Esophagus muscularis mucosa (tissue), 4 donors: ENCODE results near the gene SLC18B1. TPM values are rescaled to one million over a fixed set of nuclear protein-coding genes. Genes with fewer than 3 reads are reported as not detected.

Experiments used
- DNase-seq: peaks from one replicate; pipeline ENCODE4 v3.0.0-alpha.2; 2017; ENCODE audit errors: extremely low spot score
- H3K27ac ChIP-seq, 4 donors: fragments of 200-600 bp; sonication (generic); replicated peaks in 1 of 4; 1 replicate in 3 of 4; 2 replicates in 1 of 4; pipeline ENCODE4 v1.5.1; 2016 to 2019; ENCODE audit warnings: mild to moderate bottlenecking in 1 of 4
- H3K27me3 ChIP-seq, 4 donors: fragments of 200-600 bp; sonication (generic); one replicate each; pipeline versions ENCODE4 v1.5.1 to v1.6.0; 2016 to 2019
- H3K36me3 ChIP-seq, 4 donors: fragments of 200-600 bp; sonication (generic); one replicate each; pipeline ENCODE4 v1.5.1; 2016 to 2019
- H3K4me1 ChIP-seq, 4 donors: fragments of 200-600 bp; sonication (generic); one replicate each; pipeline ENCODE4 v1.5.1; 2016 to 2019
- H3K4me3 ChIP-seq, 4 donors: fragments of 200-600 bp; sonication (generic); 1 replicate in 2 of 4; 2 replicates in 2 of 4; pipeline ENCODE4 v1.5.1; 2016 to 2019; ENCODE audit warnings: mild to moderate bottlenecking in 4 of 4, moderate library complexity in 1 of 4
- H3K9me3 ChIP-seq, 4 donors: fragments of 200-600 bp; sonication (generic); 1 replicate in 3 of 4; 2 replicates in 1 of 4; pipeline ENCODE4 v1.5.1; 2016 to 2019
- EP300 ChIP-seq: sonication (generic); formaldehyde crosslinking; IDR thresholded peaks from one replicate; pipeline ENCODE4 v1.6.1; 2017; ENCODE audit warnings: antibody characterized with exemption
- POLR2A ChIP-seq: fragments of 450-650 bp; IDR thresholded peaks from one replicate; pipeline ENCODE4 v1.6.1; 2017; ENCODE audit warnings: antibody characterized with exemption, moderate library complexity, mild to moderate bottlenecking, low read depth
- POLR2AphosphoS5 ChIP-seq, 2 donors: sonication (generic); formaldehyde crosslinking; IDR thresholded peaks; one replicate each; pipeline ENCODE4 v1.6.1; 2017; ENCODE audit warnings: antibody characterized with exemption in 2 of 2
- WGBS: methylation state at CpG from one replicate; pipeline ENCODE4 v1.1.5; 2018; 5-methylcytosine and 5-hydroxymethylcytosine counted together
- intact Hi-C: fragments of 100-400 bp; cut with DNase I; formaldehyde crosslinking; loops from one replicate; pipeline ENCODE4 v1.15.1; 2023
- total RNA-seq, 4 donors: library from RNA; depleted of rRNA; stranded (reverse); fragments of >200 nt; gene quantifications; one replicate each; pipeline versions ENCODE4 v1.1.0 to v1.2.1, GENCODE V29; 2016
- TF ChIP-seq, protein P1 (sequence below), 3 experiments: fragments of 200-600 bp in 2 of 3; fragments of 450-650 bp in 1 of 3; sonication (generic) in 2 of 3; IDR thresholded peaks; one replicate each; pipeline ENCODE4 v1.5.1; 2017 to 2019; ENCODE audit warnings: antibody characterized with exemption in 3 of 3, mild to moderate bottlenecking in 2 of 3, moderate library complexity in 1 of 3

Gene SLC18B1
- total RNA-seq, 4 donors from 2014 or later: 4.8 to 6.2 (median 5.7) TPM

DNA sequence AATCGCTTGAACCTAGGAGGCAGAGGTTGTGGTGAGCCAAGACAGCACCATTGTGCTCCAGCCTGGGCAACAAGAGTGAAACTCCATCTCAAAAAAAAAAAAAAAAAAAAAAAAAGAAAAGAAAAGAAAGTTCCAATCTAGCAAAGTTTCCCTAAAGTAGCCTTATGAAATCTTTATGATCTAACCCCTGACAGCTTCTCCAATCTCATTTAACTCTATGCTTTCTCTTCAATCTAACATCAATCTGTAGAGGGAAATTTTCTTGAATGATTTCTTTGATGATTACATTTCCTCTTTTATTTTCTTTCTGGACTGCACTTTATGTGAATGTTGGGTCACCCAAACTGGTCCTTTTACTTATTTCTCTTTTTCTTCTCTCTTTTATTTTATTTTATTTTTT, 2.2 kb upstream of the SLC18B1 start:
- intact Hi-C loops: no loop called here
- H3K4me3 ChIP-seq: no peak overlapping the region
- DNase-seq: no peak
- H3K4me1 ChIP-seq: peaks cover 0 to 12% (median 11%) of the 10 kb centered on the region in 4 donors
- TF ChIP-seq EP300 (no peak), POLR2AphosphoS5 (IDR thresholded peaks at IDR 0.05) (no peak), POLR2A (no peak)
- TF ChIP-seq, protein P1, sequence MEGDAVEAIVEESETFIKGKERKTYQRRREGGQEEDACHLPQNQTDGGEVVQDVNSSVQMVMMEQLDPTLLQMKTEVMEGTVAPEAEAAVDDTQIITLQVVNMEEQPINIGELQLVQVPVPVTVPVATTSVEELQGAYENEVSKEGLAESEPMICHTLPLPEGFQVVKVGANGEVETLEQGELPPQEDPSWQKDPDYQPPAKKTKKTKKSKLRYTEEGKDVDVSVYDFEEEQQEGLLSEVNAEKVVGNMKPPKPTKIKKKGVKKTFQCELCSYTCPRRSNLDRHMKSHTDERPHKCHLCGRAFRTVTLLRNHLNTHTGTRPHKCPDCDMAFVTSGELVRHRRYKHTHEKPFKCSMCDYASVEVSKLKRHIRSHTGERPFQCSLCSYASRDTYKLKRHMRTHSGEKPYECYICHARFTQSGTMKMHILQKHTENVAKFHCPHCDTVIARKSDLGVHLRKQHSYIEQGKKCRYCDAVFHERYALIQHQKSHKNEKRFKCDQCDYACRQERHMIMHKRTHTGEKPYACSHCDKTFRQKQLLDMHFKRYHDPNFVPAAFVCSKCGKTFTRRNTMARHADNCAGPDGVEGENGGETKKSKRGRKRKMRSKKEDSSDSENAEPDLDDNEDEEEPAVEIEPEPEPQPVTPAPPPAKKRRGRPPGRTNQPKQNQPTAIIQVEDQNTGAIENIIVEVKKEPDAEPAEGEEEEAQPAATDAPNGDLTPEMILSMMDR (IDR thresholded peaks at IDR 0.05): no peak
- no peaks in the 10 kb centered on the region for H3K9me3 ChIP-seq
- no peak overlapping the region for H3K27ac ChIP-seq
- peaks cover 0 to 3% (median 0%) of the 10 kb centered on the region in 4 donors for H3K36me3 ChIP-seq
- no peaks in the 10 kb centered on the region for H3K27me3 ChIP-seq
- WGBS: 93% methylated on average over 1 of the region's 1 CpG

DNA sequence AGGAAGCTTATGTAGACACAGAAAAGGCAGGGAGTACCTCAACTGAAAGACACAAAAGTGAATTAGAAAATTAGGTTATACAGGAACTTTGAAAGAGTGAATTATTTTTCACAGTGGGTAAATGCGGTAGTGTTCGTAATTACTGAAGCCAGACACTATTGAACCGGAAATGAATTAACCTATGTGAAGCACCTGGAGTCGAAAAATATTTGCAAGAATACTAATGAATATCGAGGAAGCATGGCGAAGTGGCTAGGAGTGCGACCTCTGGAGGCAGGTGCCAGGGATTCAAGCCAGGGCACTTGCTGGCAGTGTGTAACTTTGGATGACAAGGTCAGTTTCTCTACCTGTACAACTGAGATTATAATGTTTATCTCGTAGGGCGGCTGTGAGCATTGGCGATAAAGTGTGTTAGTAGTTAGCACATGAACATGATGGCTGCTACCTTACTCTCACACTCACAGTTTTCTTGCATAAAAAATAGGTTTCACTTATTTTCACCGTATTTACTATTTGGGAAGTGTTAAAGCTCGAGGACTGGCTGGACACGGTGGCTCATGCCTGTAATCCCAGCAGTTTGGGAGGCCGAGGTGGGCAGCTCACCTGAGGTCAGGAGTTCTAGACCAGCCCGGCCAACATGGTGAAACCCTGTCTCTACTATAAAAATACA, 567 bp upstream of the SLC18B1 start:
- H3K4me1 ChIP-seq: peaks cover 0 to 12% (median 11%) of the 10 kb centered on the region in 4 donors
- no peak for DNase-seq
- intact Hi-C loops: loop anchor here (10.0 kb wide), 1 partner anchor 264 kb away; the partner anchor contains the start of gene TAAR9
- peaks cover 0 to 6% (median 0%) of the 10 kb centered on the region in 4 donors for H3K36me3 ChIP-seq
- WGBS: 26% methylated on average over 15 of the region's 15 CpGs
- no peaks in the 10 kb centered on the region for H3K9me3 ChIP-seq
- no peaks in the 10 kb centered on the region for H3K27me3 ChIP-seq
- TF ChIP-seq, protein P1 (IDR thresholded peaks at IDR 0.05): peak; percentile 56 to 81 (median 68)
- peak in 1 of 2 donors; percentile 50 for TF ChIP-seq POLR2AphosphoS5 (IDR thresholded peaks at IDR 0.05)
- TF ChIP-seq EP300: no peak
- H3K4me3 ChIP-seq: peak overlapping the region in 1 of 4 donors; percentile 73
- H3K27ac ChIP-seq: no peak overlapping the region

DNA sequence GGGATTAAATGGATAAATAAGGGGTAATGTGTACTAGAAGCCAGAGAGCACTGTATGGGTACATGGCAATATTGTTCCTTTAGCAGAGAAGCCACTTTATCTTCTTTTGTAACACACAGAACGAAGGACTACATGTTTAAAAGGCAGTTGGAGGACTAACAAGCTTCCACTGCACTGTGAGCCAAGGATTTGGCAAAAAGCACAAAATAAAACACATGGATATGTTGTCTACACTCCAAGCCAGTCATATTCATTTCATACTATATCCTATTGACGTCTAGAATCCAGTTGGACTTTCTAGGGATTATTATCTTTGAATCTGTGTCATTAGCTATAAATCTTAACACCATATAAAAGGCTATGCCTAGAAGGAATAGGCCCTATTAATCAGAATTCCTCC, 3.0 kb downstream of the SLC18B1 start:
- H3K36me3 ChIP-seq: peaks cover 0 to 23% (median 5%) of the 10 kb centered on the region in 4 donors
- DNase-seq: no peak
- H3K27me3 ChIP-seq: no peaks in the 10 kb centered on the region
- intact Hi-C loops: loop anchor here (10.0 kb wide), 1 partner anchor 261 kb away; the partner anchor contains the start of gene TAAR9
- TF ChIP-seq, protein P1 (IDR thresholded peaks at IDR 0.05): no peak
- TF ChIP-seq EP300 (no peak), POLR2AphosphoS5 (IDR thresholded peaks at IDR 0.05) (no peak), POLR2A (no peak)
- peaks cover 0 to 12% (median 11%) of the 10 kb centered on the region in 4 donors for H3K4me1 ChIP-seq
- H3K4me3 ChIP-seq: no peak overlapping the region
- WGBS: 67% methylated on average over 2 of the region's 2 CpGs
- no peak overlapping the region for H3K27ac ChIP-seq
- no peaks in the 10 kb centered on the region for H3K9me3 ChIP-seq

DNA sequence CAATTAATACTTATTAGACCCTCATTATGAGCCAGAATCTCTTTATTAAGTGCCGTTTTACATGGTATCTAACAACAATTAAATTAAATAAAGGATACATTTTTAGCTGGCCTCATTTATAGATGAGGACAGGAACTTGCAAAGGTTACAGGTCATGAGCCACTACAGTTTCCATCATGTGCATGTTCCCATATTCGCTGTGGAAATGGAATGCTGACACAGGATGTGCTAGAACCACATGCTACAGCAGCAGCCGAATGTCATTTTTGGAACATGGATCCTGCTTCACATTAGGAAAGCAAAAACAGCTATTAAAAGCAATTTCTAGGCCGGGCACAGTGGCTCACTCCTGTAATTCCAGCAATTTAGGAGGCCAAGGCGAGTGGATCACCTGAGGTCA, 5.9 kb downstream of the SLC18B1 start:
- Histone ChIP-seq H3K27ac (no peak overlapping the region), H3K9me3 (no peaks in the 10 kb centered on the region), H3K4me1 (peaks cover 0 to 11% (median 5%) of the 10 kb centered on the region in 4 donors), H3K4me3 (no peak overlapping the region), H3K27me3 (no peaks in the 10 kb centered on the region), H3K36me3 (peaks cover 0 to 46% (median 7%) of the 10 kb centered on the region in 4 donors)
- no peak for DNase-seq
- intact Hi-C loops: loop anchor here (10.0 kb wide), 1 partner anchor 258 kb away; the partner anchor contains the start of gene TAAR9
- TF ChIP-seq, protein P1 (IDR thresholded peaks at IDR 0.05): no peak
- TF ChIP-seq POLR2A (no peak), EP300 (no peak), POLR2AphosphoS5 (IDR thresholded peaks at IDR 0.05) (no peak)
- WGBS: 84% methylated on average over 5 of the region's 5 CpGs
